Lung (tissue), 12 donors: Measurements from ENCODE around the gene NPAS3. TPM values are rescaled to one million over a fixed set of nuclear protein-coding genes. Genes with fewer than 3 reads are reported as not detected.

Experiments
- ATAC-seq: fragments of 200-7000 bp; cut with Tn5 transposase; one replicate; pipeline ENCODE4 v1.9.1; 2020; ENCODE audit warnings: moderate number of reproducible peaks; ENCODE audit not compliant: insufficient read depth, low FRiP score
- DNase-seq, 3 donors: peaks; one replicate each; pipeline ENCODE4 v3.0.0-alpha.2; 2013 to 2017
- H3K27ac ChIP-seq, 2 donors: one replicate each; pipeline ENCODE4 v1.5.1; 2013; ENCODE audit warnings: mild to moderate bottlenecking in 2 of 2, moderate library complexity in 2 of 2, control low read depth in 1 of 2, inconsistent platforms in 1 of 2, low read depth in 1 of 2, low read length in 1 of 2
- H3K27me3 ChIP-seq, 3 donors: one replicate each; pipeline ENCODE4 v1.5.1; 2013; ENCODE audit warnings: low read length in 2 of 3; ENCODE audit not compliant: control insufficient read depth in 3 of 3, insufficient read depth in 3 of 3
- H3K36me3 ChIP-seq, 4 donors: one replicate each; pipeline ENCODE4 v1.5.1; 2013; ENCODE audit warnings: low read length in 4 of 4, mild to moderate bottlenecking in 1 of 4, moderate library complexity in 1 of 4; ENCODE audit not compliant: control insufficient read depth in 4 of 4, insufficient read depth in 4 of 4
- H3K4me1 ChIP-seq, 5 donors: one replicate each; pipeline ENCODE4 v1.5.1; 2013; ENCODE audit warnings: low read length in 5 of 5, mild to moderate bottlenecking in 2 of 5, moderate library complexity in 1 of 5; ENCODE audit not compliant: control insufficient read depth in 5 of 5, insufficient read depth in 5 of 5
- H3K4me3 ChIP-seq: one replicate; pipeline ENCODE4 v1.5.1; 2013; ENCODE audit warnings: mild to moderate bottlenecking, control low read depth, moderate library complexity
- H3K9ac ChIP-seq, 2 donors: one replicate each; pipeline ENCODE4 v1.5.1; 2013; ENCODE audit warnings: low read length in 2 of 2, control low read depth in 1 of 2; ENCODE audit not compliant: insufficient read depth in 1 of 2
- H3K9me3 ChIP-seq, 4 donors: one replicate each; pipeline ENCODE4 v1.5.1; 2013; ENCODE audit warnings: low read length in 3 of 4, mild to moderate bottlenecking in 1 of 4, moderate library complexity in 1 of 4; ENCODE audit not compliant: control insufficient read depth in 4 of 4, insufficient read depth in 3 of 4
- WGBS, 2 donors: extraction: QIAGEN DNeasy Blood & Tissue Kit; methylation state at CpG; one replicate each; pipeline ENCODE4 v1.1.7; 2013; 5-methylcytosine and 5-hydroxymethylcytosine counted together
- polyA plus RNA-seq, 2 donors: library from polyadenylated mRNA; stranded (reverse); fragments of 200-250 nt; gene quantifications; one replicate each; pipeline ENCODE4 v1.2.1, GENCODE V29; 2013
- total RNA-seq, 2 donors: library from RNA; depleted of rRNA in 1 of 2; stranded (reverse); fragments of >200 nt in 1 of 2; gene quantifications; one replicate each; pipeline ENCODE4 v1.2.1, GENCODE V29; 2014 to 2021
- TF ChIP-seq, protein P1 (sequence below): IDR thresholded peaks from 2 replicates; pipeline ENCODE4 v1.5.1; 2012; ENCODE audit warnings: mild to moderate bottlenecking; ENCODE audit errors: control extremely low read depth, extremely low read depth
- donor health status: control.
- donor health status: control.
- donor health status: Bipolar disorder and iron deficiency.
- donor health status: healthy.
- donor health status: DM: yes; HTN: yes; CAD: no.

NPAS3 gene
- total and polyA plus RNA-seq, 4 donors: 0.13 to 0.48 (median 0.33) TPM

DNA sequence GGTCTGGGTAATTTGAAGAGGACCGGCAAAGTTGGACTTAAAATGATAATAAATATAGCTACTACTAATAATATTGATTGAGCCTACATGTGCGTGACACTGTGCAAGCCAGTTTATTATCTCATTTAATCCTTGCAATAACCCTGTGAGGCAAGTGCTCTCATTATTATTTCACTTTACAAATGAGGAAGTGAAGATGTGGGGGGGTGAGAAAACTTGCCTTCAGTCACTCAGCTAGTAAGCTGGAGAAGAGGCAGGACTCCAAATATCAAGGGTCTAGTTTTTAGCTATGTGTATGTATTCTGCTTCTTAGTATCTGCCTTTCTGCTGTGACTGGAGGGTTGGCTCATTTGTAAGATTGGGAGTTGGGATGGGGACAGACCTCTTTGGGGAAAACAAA lies 39.2 kb downstream of the NPAS3 start:
- 70 to 93% methylated on average over 2 of the region's 2 CpGs for WGBS, 2 donors
- Histone ChIP-seq H3K27me3 (peaks cover 0 to 4% (median 0%) of the 10 kb centered on the region in 3 donors), H3K4me3 (no peak overlapping the region), H3K9ac (no peak overlapping the region), H3K27ac (no peak overlapping the region), H3K9me3 (no peaks in the 10 kb centered on the region), H3K36me3 (no peaks in the 10 kb centered on the region), H3K4me1 (no peaks in the 10 kb centered on the region)
- no peak for ATAC-seq
- no peak for DNase-seq
- TF ChIP-seq, protein P1, sequence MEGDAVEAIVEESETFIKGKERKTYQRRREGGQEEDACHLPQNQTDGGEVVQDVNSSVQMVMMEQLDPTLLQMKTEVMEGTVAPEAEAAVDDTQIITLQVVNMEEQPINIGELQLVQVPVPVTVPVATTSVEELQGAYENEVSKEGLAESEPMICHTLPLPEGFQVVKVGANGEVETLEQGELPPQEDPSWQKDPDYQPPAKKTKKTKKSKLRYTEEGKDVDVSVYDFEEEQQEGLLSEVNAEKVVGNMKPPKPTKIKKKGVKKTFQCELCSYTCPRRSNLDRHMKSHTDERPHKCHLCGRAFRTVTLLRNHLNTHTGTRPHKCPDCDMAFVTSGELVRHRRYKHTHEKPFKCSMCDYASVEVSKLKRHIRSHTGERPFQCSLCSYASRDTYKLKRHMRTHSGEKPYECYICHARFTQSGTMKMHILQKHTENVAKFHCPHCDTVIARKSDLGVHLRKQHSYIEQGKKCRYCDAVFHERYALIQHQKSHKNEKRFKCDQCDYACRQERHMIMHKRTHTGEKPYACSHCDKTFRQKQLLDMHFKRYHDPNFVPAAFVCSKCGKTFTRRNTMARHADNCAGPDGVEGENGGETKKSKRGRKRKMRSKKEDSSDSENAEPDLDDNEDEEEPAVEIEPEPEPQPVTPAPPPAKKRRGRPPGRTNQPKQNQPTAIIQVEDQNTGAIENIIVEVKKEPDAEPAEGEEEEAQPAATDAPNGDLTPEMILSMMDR: no peak

DNA sequence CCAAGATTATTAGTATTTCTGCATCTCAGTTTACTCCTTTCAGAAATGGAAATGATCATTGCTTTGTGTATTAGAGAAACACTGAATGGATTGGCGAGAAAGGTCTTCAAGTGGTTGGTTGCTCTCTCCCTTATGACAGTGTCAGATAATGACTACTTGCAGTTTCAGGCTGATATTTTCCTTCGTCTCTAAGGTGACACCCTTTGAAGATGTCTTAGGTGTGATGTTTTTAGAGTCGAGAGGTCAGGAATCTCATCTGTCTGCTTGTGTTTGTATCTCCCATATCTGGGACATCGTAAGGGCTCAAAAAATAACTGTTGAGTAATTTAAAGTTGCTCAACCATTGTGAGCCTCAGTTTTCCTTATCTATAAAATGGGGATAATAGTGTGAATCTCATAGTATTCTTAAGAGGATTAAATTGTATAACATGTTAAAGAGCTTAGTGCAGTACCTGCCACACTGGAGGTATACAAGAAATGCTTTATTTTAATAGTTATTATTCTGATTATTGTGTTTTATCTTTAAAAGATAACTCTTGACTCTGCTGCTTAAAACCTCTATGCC lies 40.1 kb downstream of the NPAS3 start:
- H3K27ac ChIP-seq: no peak overlapping the region
- 88 to 90% methylated on average over 4 of the region's 4 CpGs for WGBS, 2 donors
- no peaks in the 10 kb centered on the region for H3K4me1 ChIP-seq
- ATAC-seq (no peak), DNase-seq (no peak)
- H3K4me3 ChIP-seq: no peak overlapping the region
- TF ChIP-seq, protein P1: no peak
- H3K9me3 ChIP-seq: no peaks in the 10 kb centered on the region
- no peak overlapping the region for H3K9ac ChIP-seq
- no peaks in the 10 kb centered on the region for H3K36me3 ChIP-seq
- H3K27me3 ChIP-seq: peaks cover 0 to 3% (median 0%) of the 10 kb centered on the region in 3 donors

- DNase-seq: no peak
- Histone ChIP-seq H3K4me3 (no peak overlapping the region), H3K9me3 (no peaks in the 10 kb centered on the region), H3K27me3 (peaks cover 0 to under 1% (median 0%) of the 10 kb centered on the region in 3 donors), H3K36me3 (no peaks in the 10 kb centered on the region), H3K4me1 (no peaks in the 10 kb centered on the region), H3K27ac (no peak overlapping the region), H3K9ac (no peak overlapping the region)
- WGBS, 2 donors: 86 to 93% methylated on average over 6 of the region's 6 CpGs
- ATAC-seq: no peak
- TF ChIP-seq, protein P1: no peak
Measured at GRCh38 chr14:32980178-32980901, 41.7 kb downstream of the NPAS3 start.
